H9 (cell line): ENCODE measurements around the gene TRPM5. TPM values are rescaled to one million over a fixed set of nuclear protein-coding genes. Genes with fewer than 3 reads are reported as not detected.

Experiments
- DNase-seq: peaks from one replicate; pipeline ENCODE4 v3.0.0-alpha.2; 2017
- H2AFZ ChIP-seq: one replicate; pipeline ENCODE4 v1.6.1; 2013; ENCODE audit warnings: mild to moderate bottlenecking, low read length, control low read depth, moderate library complexity
- H2AK5ac ChIP-seq: 2 replicates; pipeline ENCODE4 v1.6.1; 2013; ENCODE audit warnings: low read length, control low read depth, mixed read lengths; ENCODE audit not compliant: insufficient read length
- H2BK120ac ChIP-seq: one replicate; pipeline ENCODE4 v1.6.1; 2013; ENCODE audit warnings: low read depth, mild to moderate bottlenecking, low read length, control low read depth, inconsistent platforms; ENCODE audit not compliant: poor library complexity, severe bottlenecking
- H2BK12ac ChIP-seq: 2 replicates; pipeline ENCODE4 v1.6.1; 2013; ENCODE audit warnings: low read length, control low read depth, mixed read lengths, low read depth; ENCODE audit not compliant: insufficient read length
- H2BK15ac ChIP-seq: 2 replicates; pipeline ENCODE4 v1.6.1; 2013; ENCODE audit warnings: low read depth, low read length, control low read depth
- H2BK20ac ChIP-seq: one replicate; pipeline ENCODE4 v1.6.1; 2013; ENCODE audit warnings: low read depth, mild to moderate bottlenecking, low read length, control low read depth, inconsistent platforms; ENCODE audit not compliant: poor library complexity, severe bottlenecking
- H2BK5ac ChIP-seq: 2 replicates; pipeline ENCODE4 v1.6.1; 2013; ENCODE audit warnings: low read length, control low read depth, mixed read lengths; ENCODE audit not compliant: insufficient read length
- H3K14ac ChIP-seq: 2 replicates; pipeline ENCODE4 v1.6.1; 2013; ENCODE audit warnings: low read length, control low read depth; ENCODE audit not compliant: insufficient read depth
- H3K18ac ChIP-seq: 2 replicates; pipeline ENCODE4 v1.6.1; 2013; ENCODE audit warnings: low read depth, mild to moderate bottlenecking, mixed read lengths, low read length, control low read depth; ENCODE audit not compliant: insufficient read length
- H3K23ac ChIP-seq: 2 replicates; pipeline ENCODE4 v1.6.1; 2013; ENCODE audit warnings: low read length, control low read depth, mixed read lengths, low read depth; ENCODE audit not compliant: insufficient read length
- H3K23me2 ChIP-seq: 2 replicates; pipeline ENCODE4 v1.6.1; 2013; ENCODE audit warnings: low read depth, mild to moderate bottlenecking, mixed read lengths, low read length, control low read depth; ENCODE audit not compliant: insufficient read length, poor library complexity, severe bottlenecking
- H3K27ac ChIP-seq: 2 replicates; pipeline ENCODE4 v1.5.1; 2013; ENCODE audit warnings: low read length, control low read depth, mixed read lengths, low read depth; ENCODE audit not compliant: insufficient read length
- H3K27me3 ChIP-seq: 2 replicates; pipeline ENCODE4 v1.6.1; 2013; ENCODE audit warnings: low read length, control low read depth, inconsistent platforms; ENCODE audit not compliant: insufficient read depth
- H3K4ac ChIP-seq: 2 replicates; pipeline ENCODE4 v1.6.1; 2013; ENCODE audit warnings: low read depth, mild to moderate bottlenecking, control low read depth, inconsistent platforms, low read length, moderate library complexity
- H3K4me1 ChIP-seq: 2 replicates; pipeline ENCODE4 v1.6.1; 2013; ENCODE audit warnings: low read length, control low read depth, inconsistent platforms; ENCODE audit not compliant: insufficient read depth
- H3K4me2 ChIP-seq: 2 replicates; pipeline ENCODE4 v1.6.1; 2013; ENCODE audit warnings: low read length, control low read depth, mixed read lengths; ENCODE audit not compliant: insufficient read length, insufficient read depth
- H3K56ac ChIP-seq: 2 replicates; pipeline ENCODE4 v1.6.1; 2013; ENCODE audit warnings: low read depth, mild to moderate bottlenecking, mixed read lengths, low read length, control low read depth; ENCODE audit not compliant: insufficient read length
- H3K79me1 ChIP-seq: 2 replicates; pipeline ENCODE4 v1.6.1; 2013; ENCODE audit warnings: low read depth, mild to moderate bottlenecking, moderate library complexity, low read length, control low read depth, inconsistent platforms; ENCODE audit not compliant: insufficient read depth, poor library complexity, severe bottlenecking
- H3K79me2 ChIP-seq: 2 replicates; pipeline ENCODE4 v1.6.1; 2013; ENCODE audit warnings: low read length, control low read depth, inconsistent platforms; ENCODE audit not compliant: insufficient read depth
- H3K9ac ChIP-seq: 2 replicates; pipeline ENCODE4 v1.6.1; 2013; ENCODE audit warnings: low read length, control low read depth, mixed read lengths; ENCODE audit not compliant: insufficient read length; ENCODE audit errors: extremely low read depth
- H3K9me3 ChIP-seq: one replicate; pipeline ENCODE4 v1.6.1; 2013; ENCODE audit warnings: low read depth, low read length, inconsistent platforms; ENCODE audit not compliant: control insufficient read depth
- H3T11ph ChIP-seq: one replicate; pipeline ENCODE4 v1.6.1; 2013; ENCODE audit warnings: mild to moderate bottlenecking, low read length, control low read depth, inconsistent platforms
- H4K20me1 ChIP-seq: one replicate; pipeline ENCODE4 v1.6.1; 2013; ENCODE audit not compliant: control insufficient read depth, insufficient read length, insufficient read depth
- H4K5ac ChIP-seq: 2 replicates; pipeline ENCODE4 v1.6.1; 2013; ENCODE audit warnings: low read depth, mild to moderate bottlenecking, mixed read lengths, low read length, control low read depth; ENCODE audit not compliant: insufficient read length
- H4K8ac ChIP-seq: replicated peaks from 2 replicates; pipeline ENCODE4 v1.6.1; 2013; ENCODE audit warnings: low read length, control low read depth, mixed read lengths, low read depth; ENCODE audit not compliant: insufficient read length
- H4K91ac ChIP-seq: 2 replicates; pipeline ENCODE4 v1.6.1; 2013; ENCODE audit warnings: low read depth, mild to moderate bottlenecking, moderate library complexity, mixed read lengths, low read length, control low read depth; ENCODE audit not compliant: insufficient read length
- H3K27ac Mint-ChIP-seq, 3 experiments: 2 replicates in 2 of 3; 3 replicates in 1 of 3; pipeline ENCODE4 v1.8.0; 2020 to 2021; ENCODE audit warnings: mixed read lengths in 3 of 3, mild to moderate bottlenecking in 1 of 3, moderate library complexity in 1 of 3
- H3K27me3 Mint-ChIP-seq: 2 replicates; pipeline ENCODE4 v1.8.0; 2021; ENCODE audit warnings: low read depth, mild to moderate bottlenecking, moderate library complexity, mixed read lengths
- H3K36me3 Mint-ChIP-seq, 3 experiments: 2 replicates in 2 of 3; 3 replicates in 1 of 3; pipeline ENCODE4 v1.8.0; 2020 to 2021; ENCODE audit warnings: low read depth in 3 of 3, mixed read lengths in 3 of 3; ENCODE audit not compliant: insufficient read depth in 1 of 3
- H3K4me1 Mint-ChIP-seq, 2 experiments: 2 replicates each; pipeline ENCODE4 v1.8.0; 2020; ENCODE audit warnings: mixed read lengths in 2 of 2
- H3K4me3 Mint-ChIP-seq, 2 experiments: 2 replicates in 1 of 2; 3 replicates in 1 of 2; pipeline ENCODE4 v1.8.0; 2020 to 2021; ENCODE audit warnings: mild to moderate bottlenecking in 2 of 2, mixed read lengths in 2 of 2, moderate library complexity in 1 of 2
- H3K9me3 Mint-ChIP-seq, 2 experiments: 2 replicates in 1 of 2; 3 replicates in 1 of 2; pipeline ENCODE4 v1.8.0; 2020; ENCODE audit warnings: mild to moderate bottlenecking in 2 of 2, mixed read lengths in 2 of 2, moderate library complexity in 1 of 2
- WGBS: extraction: QIAGEN DNeasy Blood & Tissue Kit; methylation state at CpG from one replicate; pipeline ENCODE4 v1.1.7; 2013; ENCODE audit warnings: missing lambda C conversion rate, low lambda C conversion rate, mixed read lengths; ENCODE audit not compliant: insufficient read length; ENCODE audit errors: extremely low coverage; 5-methylcytosine and 5-hydroxymethylcytosine counted together
- total RNA-seq: library from RNA; stranded (reverse); gene quantifications from 2 replicates; pipeline ENCODE4 v1.2.1, GENCODE V29; 2021
- TF ChIP-seq, protein P1 (sequence below): fragments of 200-600 bp; sonication (generic); conservative IDR thresholded peaks from 3 replicates; pipeline ENCODE4 v1.8.0; 2021; ENCODE audit warnings: antibody characterized with exemption, mild to moderate bottlenecking

TRPM5 gene
- total RNA-seq, 1 experiment from 2014 or later: 0.09 TPM

- Histone ChIP-seq H2BK15ac (no peak overlapping the region), H4K91ac (no peak overlapping the region), H3K9ac (no peak overlapping the region), H3K27me3 (no peaks in the 10 kb centered on the region), H4K5ac (no peak overlapping the region), H3K14ac (no peak overlapping the region), H3K23me2 (no peaks in the 10 kb centered on the region), H3K27ac (no peak overlapping the region), H3K9me3 (no peaks in the 10 kb centered on the region), H2BK120ac (no peak overlapping the region), H2AFZ (no peak overlapping the region), H3K18ac (no peak overlapping the region), H3K4me1 (no peaks in the 10 kb centered on the region), H3K4me2 (no peak overlapping the region), H3T11ph (no peak overlapping the region), H4K8ac (no peak overlapping the region), H2BK20ac (no peak overlapping the region), H2BK12ac (no peak overlapping the region), H2BK5ac (no peak overlapping the region), H3K4ac (no peak overlapping the region), H3K79me1 (no peaks in the 10 kb centered on the region), H3K23ac (no peak overlapping the region), H3K79me2 (no peaks in the 10 kb centered on the region), H4K20me1 (no peaks in the 10 kb centered on the region), H3K56ac (no peak overlapping the region), H2AK5ac (no peak overlapping the region)
- no CpG with 5 or more reads among the region's 19 CpGs for WGBS
- TF ChIP-seq, protein P1, sequence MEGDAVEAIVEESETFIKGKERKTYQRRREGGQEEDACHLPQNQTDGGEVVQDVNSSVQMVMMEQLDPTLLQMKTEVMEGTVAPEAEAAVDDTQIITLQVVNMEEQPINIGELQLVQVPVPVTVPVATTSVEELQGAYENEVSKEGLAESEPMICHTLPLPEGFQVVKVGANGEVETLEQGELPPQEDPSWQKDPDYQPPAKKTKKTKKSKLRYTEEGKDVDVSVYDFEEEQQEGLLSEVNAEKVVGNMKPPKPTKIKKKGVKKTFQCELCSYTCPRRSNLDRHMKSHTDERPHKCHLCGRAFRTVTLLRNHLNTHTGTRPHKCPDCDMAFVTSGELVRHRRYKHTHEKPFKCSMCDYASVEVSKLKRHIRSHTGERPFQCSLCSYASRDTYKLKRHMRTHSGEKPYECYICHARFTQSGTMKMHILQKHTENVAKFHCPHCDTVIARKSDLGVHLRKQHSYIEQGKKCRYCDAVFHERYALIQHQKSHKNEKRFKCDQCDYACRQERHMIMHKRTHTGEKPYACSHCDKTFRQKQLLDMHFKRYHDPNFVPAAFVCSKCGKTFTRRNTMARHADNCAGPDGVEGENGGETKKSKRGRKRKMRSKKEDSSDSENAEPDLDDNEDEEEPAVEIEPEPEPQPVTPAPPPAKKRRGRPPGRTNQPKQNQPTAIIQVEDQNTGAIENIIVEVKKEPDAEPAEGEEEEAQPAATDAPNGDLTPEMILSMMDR: no peak
- Mint-ChIP-seq H3K36me3 (no peaks in the 10 kb centered on the region), H3K4me1 (no peaks in the 10 kb centered on the region; a peak in 1 of 4 replicates), H3K27ac (no peak overlapping the region), H3K4me3 (no peak overlapping the region), H3K9me3 (no peaks in the 10 kb centered on the region; a peak in 1 of 5 replicates), H3K27me3 (peaks cover 12% of the 10 kb centered on the region)
- DNase-seq: no peak
These were observed 22.9 kb downstream of the TRPM5 start for GRCh38 chr11:2421226-2421994.
